Psoas muscle (tissue), 8 donors: ENCODE results near the gene TMBIM6. TPM values are rescaled to one million over a fixed set of nuclear protein-coding genes. Genes with fewer than 3 reads are reported as not detected.
A peak's percentile ranks its signal among the peaks of the same experiment; 100 is the strongest.
"Not testable (repeated sequence)": the region's sequence is repeated elsewhere in the genome, so short reads cannot be mapped to it uniquely, and the experiment has no call there.

Source experiments
- ATAC-seq, 4 donors: fragments of 200-7000 bp; cut with Tn5 transposase; one replicate each; pipeline ENCODE4 v1.9.1; 2020; ENCODE audit warnings: moderate library complexity in 3 of 4, mild to moderate bottlenecking in 2 of 4
- DNase-seq, 2 donors: peaks; one replicate each; pipeline ENCODE4 v3.0.0-alpha.2; 2020
- H3K27ac ChIP-seq: fragments of 200-600 bp; one replicate; pipeline ENCODE4 v1.8.0; 2022
- H3K27me3 ChIP-seq, 3 donors: fragments of 200-600 bp in 1 of 3; one replicate each; pipeline versions ENCODE4 v1.6.1 to v1.8.0; 2013 to 2022; ENCODE audit warnings: low read length in 2 of 3, mild to moderate bottlenecking in 2 of 3, moderate library complexity in 1 of 3; ENCODE audit not compliant: insufficient read depth in 3 of 3
- H3K36me3 ChIP-seq, 2 donors: fragments of 200-600 bp in 1 of 2; one replicate each; pipeline versions ENCODE4 v1.6.1 to v1.8.0; 2013 to 2022; ENCODE audit warnings: low read depth in 1 of 2, mild to moderate bottlenecking in 1 of 2, moderate library complexity in 1 of 2; ENCODE audit not compliant: insufficient read depth in 1 of 2
- H3K4me1 ChIP-seq: fragments of 200-600 bp; one replicate; pipeline ENCODE4 v1.8.0; 2022
- H3K4me3 ChIP-seq: fragments of 200-600 bp; one replicate; pipeline ENCODE4 v1.8.0; 2022; ENCODE audit warnings: mild to moderate bottlenecking
- H3K9me3 ChIP-seq: fragments of 200-600 bp; one replicate; pipeline ENCODE4 v1.8.0; 2022
- WGBS, 3 donors: extraction: QIAGEN DNeasy Blood & Tissue Kit; methylation state at CpG; one replicate each; pipeline versions ENCODE4 v1.1.6 to v1.1.7; 2013; 5-methylcytosine and 5-hydroxymethylcytosine counted together
- intact Hi-C, 2 donors: fragments of 100-400 bp; cut with DNase I; formaldehyde crosslinking; loops; one replicate each; pipeline versions ENCODE4 v1.11.0 to v1.14.2; 2022
- polyA plus RNA-seq, 3 donors: library from polyadenylated mRNA; stranded (reverse); fragments of 200-250 nt; gene quantifications; one replicate each; pipeline ENCODE4 v1.2.3, GENCODE V29; 2013
- total RNA-seq, 4 donors: library from RNA; stranded (reverse); fragmentation: NEBNext Ultra II Directional in 2 of 4; extraction: Animal tissue kit (Norgen Biotek cat#: 25700) in 2 of 4; gene quantifications; one replicate each; pipeline versions ENCODE4 v1.2.1 to v1.2.4, GENCODE V29; 2021 to 2023
- TF ChIP-seq, protein P1 (sequence below): fragments of 200-600 bp; IDR thresholded peaks from one replicate; pipeline ENCODE4 v1.8.0; 2022; ENCODE audit warnings: antibody characterized with exemption
- donor health status: healthy with polysubstance abuse.
- donor health status: DM: no; HTN: no; CAD: no; lungs with moderate emphysema.
- donor health status: Bipolar disorder and iron deficiency.
- donor health status: healthy.
- donor health status: DM: yes; HTN: yes; CAD: no.
- donor health status: DM: no; HTN: no; CAD: no.
- donor health status: DM: no; HTN: no; CAD: no.
- donor health status: DM: yes; HTN: yes; CAD: no.

The TMBIM6 gene
- total and polyA plus RNA-seq, 7 donors: 164 to 317 (median 243) TPM

DNA sequence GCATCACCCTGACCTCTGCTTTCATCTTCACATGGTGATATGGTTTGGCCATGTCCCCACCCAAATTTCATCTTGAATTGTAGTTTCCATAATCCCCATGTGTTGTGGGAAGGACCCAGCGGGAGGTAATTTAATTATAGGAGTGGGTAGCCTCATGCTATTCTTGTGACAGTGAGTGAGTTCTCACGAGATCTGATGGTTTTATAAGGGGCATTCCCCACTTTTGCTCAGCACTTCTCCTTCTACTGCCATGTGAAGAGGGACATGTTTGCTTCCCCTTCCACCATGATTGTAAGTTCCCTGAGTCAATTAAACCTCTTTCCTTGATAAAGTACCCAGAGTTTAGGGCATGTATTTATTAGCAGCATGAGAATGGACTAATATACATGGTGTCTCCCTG lies 38.2 kb downstream of the TMBIM6 start:
- 70 to 85% (median 73%) methylated on average over 2 of the region's 2 CpGs for WGBS, 3 donors
- H3K27me3 ChIP-seq: no peaks in the 10 kb centered on the region
- intact Hi-C loops: loop anchor here in 1 of 2 donors (5.0 kb wide), 2 partner anchors 188 to 278 kb away; partner anchors contain the start of gene ASIC1
- H3K9me3 ChIP-seq: no peaks in the 10 kb centered on the region
- peaks cover 23% of the 10 kb centered on the region for H3K4me1 ChIP-seq
- ATAC-seq: no peak
- H3K4me3 ChIP-seq: no peak overlapping the region
- no peaks in the 10 kb centered on the region for H3K36me3 ChIP-seq
- DNase-seq: no peak
- H3K27ac ChIP-seq: no peak overlapping the region
- TF ChIP-seq, protein P1, sequence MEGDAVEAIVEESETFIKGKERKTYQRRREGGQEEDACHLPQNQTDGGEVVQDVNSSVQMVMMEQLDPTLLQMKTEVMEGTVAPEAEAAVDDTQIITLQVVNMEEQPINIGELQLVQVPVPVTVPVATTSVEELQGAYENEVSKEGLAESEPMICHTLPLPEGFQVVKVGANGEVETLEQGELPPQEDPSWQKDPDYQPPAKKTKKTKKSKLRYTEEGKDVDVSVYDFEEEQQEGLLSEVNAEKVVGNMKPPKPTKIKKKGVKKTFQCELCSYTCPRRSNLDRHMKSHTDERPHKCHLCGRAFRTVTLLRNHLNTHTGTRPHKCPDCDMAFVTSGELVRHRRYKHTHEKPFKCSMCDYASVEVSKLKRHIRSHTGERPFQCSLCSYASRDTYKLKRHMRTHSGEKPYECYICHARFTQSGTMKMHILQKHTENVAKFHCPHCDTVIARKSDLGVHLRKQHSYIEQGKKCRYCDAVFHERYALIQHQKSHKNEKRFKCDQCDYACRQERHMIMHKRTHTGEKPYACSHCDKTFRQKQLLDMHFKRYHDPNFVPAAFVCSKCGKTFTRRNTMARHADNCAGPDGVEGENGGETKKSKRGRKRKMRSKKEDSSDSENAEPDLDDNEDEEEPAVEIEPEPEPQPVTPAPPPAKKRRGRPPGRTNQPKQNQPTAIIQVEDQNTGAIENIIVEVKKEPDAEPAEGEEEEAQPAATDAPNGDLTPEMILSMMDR: no peak

DNA sequence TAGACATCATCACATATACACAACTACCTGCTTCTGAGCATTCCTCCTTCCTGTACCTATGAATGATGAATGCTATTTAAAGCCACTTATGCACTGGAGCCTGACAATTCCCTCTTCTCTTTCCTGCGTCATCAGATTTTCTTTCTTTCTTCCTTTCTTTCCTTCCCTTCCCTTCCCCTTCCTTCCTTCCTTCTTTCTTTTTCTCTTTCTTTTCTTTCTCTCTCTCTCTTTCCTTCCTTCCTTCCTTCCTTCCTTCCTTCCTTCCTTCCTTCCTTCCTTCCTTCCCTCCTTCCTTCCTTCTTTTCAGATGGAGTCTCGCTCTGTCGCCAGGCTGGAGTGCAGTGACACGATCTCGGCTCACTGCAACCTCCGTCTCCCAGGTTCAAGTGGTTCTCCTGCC lies 39.6 kb downstream of the TMBIM6 start:
- DNase-seq, H3K36me3 ChIP-seq, H3K27ac ChIP-seq, intact Hi-C loops, H3K4me3 ChIP-seq, H3K27me3 ChIP-seq, ATAC-seq, H3K9me3 ChIP-seq: not testable (repeated sequence)
- 92 to 97% (median 93%) methylated on average over 6 of the region's 6 CpGs for WGBS, 3 donors
- H3K4me1 ChIP-seq: peaks cover 30% of the 10 kb centered on the region

DNA sequence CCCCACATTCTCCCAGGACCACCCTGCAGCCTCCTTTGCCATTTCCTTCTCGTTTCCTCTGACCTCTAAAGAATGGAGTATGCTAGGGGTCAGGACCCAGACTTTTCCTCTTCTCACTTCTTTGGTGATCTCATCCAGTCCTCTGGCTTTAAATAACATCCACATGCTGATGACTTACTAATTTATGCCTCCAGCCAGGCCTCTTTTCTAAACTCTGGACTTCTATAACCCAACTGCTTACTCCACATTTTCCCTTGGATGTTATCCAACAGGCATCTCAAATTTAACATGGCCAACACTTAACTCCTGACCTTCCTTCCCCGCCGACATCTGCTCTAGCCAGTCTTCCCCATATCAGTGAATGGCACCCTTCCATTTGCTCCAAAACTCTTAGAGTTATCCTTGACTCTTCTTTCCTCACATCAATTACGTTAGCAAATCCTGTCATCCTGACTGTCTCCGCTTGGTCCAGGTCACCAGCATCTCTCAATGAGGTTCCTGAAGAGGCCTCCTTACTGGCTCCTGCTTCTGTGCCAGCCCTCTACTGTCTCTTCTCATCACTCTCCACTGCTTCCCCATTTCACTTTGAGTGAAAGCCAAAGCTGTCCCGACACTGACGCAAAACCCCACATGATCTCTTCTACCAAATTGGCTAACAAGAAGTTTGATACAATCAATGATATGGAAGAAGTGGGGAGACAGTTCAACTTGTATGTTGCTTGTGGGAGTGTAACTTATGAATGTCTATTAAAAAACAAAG lies 42.7 kb downstream of the TMBIM6 start:
- no peaks in the 10 kb centered on the region for H3K27me3 ChIP-seq
- intact Hi-C loops: no loop called here
- DNase-seq (peak in 1 of 2 donors; percentile 48), ATAC-seq (peak; percentile 54 to 88 (median 82))
- TF ChIP-seq, protein P1: no peak
- peaks cover 26% of the 10 kb centered on the region for H3K4me1 ChIP-seq
- no peaks in the 10 kb centered on the region for H3K36me3 ChIP-seq
- peaks cover 5% of the 10 kb centered on the region for H3K9me3 ChIP-seq
- 10 to 12% (median 11%) methylated on average over 7 of the region's 7 CpGs for WGBS, 3 donors
- peak overlapping the region; percentile 79 for H3K27ac ChIP-seq
- no peak overlapping the region for H3K4me3 ChIP-seq

DNA sequence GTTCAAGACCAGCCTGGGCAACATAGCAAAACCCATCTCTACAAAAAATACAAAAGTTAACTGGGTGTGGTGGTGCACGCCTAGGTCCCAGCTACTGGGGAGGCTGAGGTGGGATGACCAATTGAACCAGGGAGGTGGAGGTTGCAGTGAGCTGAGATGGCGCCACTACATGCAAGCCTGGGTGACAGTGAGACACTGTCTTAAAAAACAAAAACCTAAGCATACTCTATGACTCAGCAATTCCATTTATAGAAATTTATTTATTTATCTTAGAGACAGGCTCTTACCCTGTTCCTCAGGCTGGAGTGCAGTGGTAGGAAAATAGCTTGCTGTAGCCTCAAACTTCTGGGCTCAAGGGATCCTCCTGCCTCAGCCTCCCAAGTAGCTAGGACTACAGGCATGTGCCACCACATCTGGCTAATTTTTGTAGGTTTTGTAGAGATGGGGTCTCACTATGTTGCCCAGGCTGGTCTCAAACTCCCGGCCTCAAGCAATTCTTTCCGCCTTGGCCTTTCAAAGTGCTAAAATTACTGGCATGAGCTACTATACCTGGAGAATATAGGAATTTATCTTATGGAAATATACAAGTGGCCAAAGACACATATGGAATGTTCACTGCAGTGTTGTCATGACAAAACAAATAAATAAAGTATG lies 43.5 kb downstream of the TMBIM6 start:
- intact Hi-C loops: no loop called here
- TF ChIP-seq, protein P1: no peak
- ATAC-seq (peak; percentile 15 to 57 (median 48)), DNase-seq (peak in 1 of 2 donors; percentile 31)
- Histone ChIP-seq H3K27me3 (no peaks in the 10 kb centered on the region), H3K4me1 (peaks cover 26% of the 10 kb centered on the region), H3K36me3 (peaks cover 5% of the 10 kb centered on the region in 2 donors), H3K27ac (peak overlapping the region; percentile 79), H3K4me3 (no peak overlapping the region), H3K9me3 (peaks cover 5% of the 10 kb centered on the region)
- WGBS, 3 donors: 82 to 91% (median 88%) methylated on average over 4 of the region's 4 CpGs

DNA sequence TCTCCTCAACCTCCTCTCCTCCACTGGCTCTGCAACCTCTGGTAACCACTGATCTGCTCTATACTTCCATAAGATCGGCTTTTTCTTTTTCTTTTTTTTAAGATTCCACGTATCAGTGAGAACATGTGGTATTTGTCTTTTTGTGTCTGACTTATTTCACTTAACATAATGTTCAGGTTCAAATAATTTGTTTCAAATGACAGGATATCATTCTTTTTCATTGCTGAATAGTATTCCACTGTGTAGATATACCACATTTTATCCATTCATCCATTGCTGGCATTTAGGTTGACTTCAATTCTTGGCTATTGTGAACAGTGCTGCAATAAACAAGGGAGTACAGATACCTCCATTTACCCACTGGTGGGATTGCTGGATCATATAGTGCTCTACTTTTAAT lies 46.3 kb downstream of the TMBIM6 start:
- peaks cover 5 to 32% of the 10 kb centered on the region in 2 donors for H3K36me3 ChIP-seq
- ATAC-seq: no peak
- H3K4me3 ChIP-seq: no peak overlapping the region
- intact Hi-C loops: loop anchor here in 1 of 2 donors (1.0 kb wide), 1 partner anchor 13 kb away; no protein-coding TSS in a partner anchor
- TF ChIP-seq, protein P1: no peak
- H3K27ac ChIP-seq: no peak overlapping the region
- DNase-seq: no peak
- peaks cover 5% of the 10 kb centered on the region for H3K9me3 ChIP-seq
- H3K27me3 ChIP-seq: no peaks in the 10 kb centered on the region
- peaks cover 26% of the 10 kb centered on the region for H3K4me1 ChIP-seq
- 97 to 98% (median 98%) methylated on average over 2 of the region's 2 CpGs for WGBS, 3 donors
